GM12878 (cell line): ENCODE measurements around the gene LAMA5. TPM values are rescaled to one million over a fixed set of nuclear protein-coding genes. Genes with fewer than 3 reads are reported as not detected.

Experiments
- ATF7 ChIP-seq: fragments of 450-650 bp; IDR thresholded peaks from 2 replicates; pipeline ENCODE4 v1.6.1; 2016; ENCODE audit warnings: low read depth, mild to moderate bottlenecking
- CHD1 ChIP-seq: IDR thresholded peaks from 2 replicates; pipeline ENCODE4 v1.6.1; 2012; ENCODE audit warnings: low read depth, low read length, improper control_type of control experiment
- FOXK2 ChIP-seq: fragments of 450-650 bp; IDR thresholded peaks from 2 replicates; pipeline ENCODE4 v1.6.1; 2017; ENCODE audit warnings: mild to moderate bottlenecking, moderate library complexity
- JUNB ChIP-seq: IDR thresholded peaks from 2 replicates; pipeline ENCODE4 v1.6.1; 2016; ENCODE audit warnings: antibody characterized with exemption, mild to moderate bottlenecking
- POLR2A ChIP-seq: IDR thresholded peaks from 2 replicates; pipeline ENCODE4 v1.6.1; 2011; ENCODE audit warnings: low read depth, mild to moderate bottlenecking, low read length
- RAD21 ChIP-seq: IDR thresholded peaks from 2 replicates; pipeline ENCODE4 v1.6.1; 2011; ENCODE audit warnings: mild to moderate bottlenecking, low read depth, low read length, moderate library complexity; ENCODE audit not compliant: insufficient read depth
- RAD51 ChIP-seq: fragments of 450-650 bp; IDR thresholded peaks from 2 replicates; pipeline ENCODE4 v1.6.1; 2016; ENCODE audit warnings: moderate library complexity, mild to moderate bottlenecking, inconsistent platforms
- SPI1 ChIP-seq: IDR thresholded peaks from 2 replicates; pipeline ENCODE4 v1.6.1; 2011; ENCODE audit warnings: low read depth, mild to moderate bottlenecking, low read length, moderate library complexity, borderline replicate concordance; ENCODE audit not compliant: insufficient read depth
- STAT3 ChIP-seq: IDR thresholded peaks from 2 replicates; pipeline ENCODE4 v1.6.1; 2011; ENCODE audit warnings: low read depth, low read length, improper control_type of control experiment
- ZNF217 ChIP-seq: fragments of 450-650 bp; IDR thresholded peaks from 2 replicates; pipeline ENCODE4 v1.6.1; 2017; ENCODE audit warnings: antibody characterized with exemption, mild to moderate bottlenecking
- ZZZ3 ChIP-seq: IDR thresholded peaks from 2 replicates; pipeline ENCODE4 v1.6.1; 2011; ENCODE audit warnings: low read depth; ENCODE audit not compliant: control insufficient read depth, insufficient read length
- polyA plus RNA-seq, 11 experiments: library from polyadenylated mRNA; depleted of rRNA in 4 of 11; unstranded in 6 of 11; stranded (reverse) in 5 of 11; fragments of >200 nt; fragmentation: Nextera tagmentation in 4 of 11; fragmentation: Illumina TruSeq in 1 of 11; extraction: Ambion mirVana in 4 of 11; extraction: Trizol in 1 of 11; gene quantifications; 1 replicate in 1 of 11; 2 replicates in 10 of 11; pipeline versions ENCODE4 v1.2.1 to v1.2.3, GENCODE V29; 2011 to 2016; ENCODE audit warnings: inconsistent platforms in 2 of 11, missing spikeins in 2 of 11, low read depth in 1 of 11
- total RNA-seq, 4 experiments: library from RNA; depleted of rRNA in 3 of 4; stranded (reverse); fragments of >200 nt in 3 of 4; fragmentation: Illumina TruSeq in 1 of 4; extraction: Trizol in 1 of 4; gene quantifications; 2 replicates each; pipeline versions ENCODE4 v1.2.1 to v1.2.3, GENCODE V29; 2013 to 2021
- TF ChIP-seq, protein P1 (sequence below): fragments of 450-650 bp; IDR thresholded peaks from 2 replicates; pipeline ENCODE4 v1.6.1; 2017; ENCODE audit warnings: borderline replicate concordance
- TF ChIP-seq, protein P2 (sequence below): fragments of 150-350 bp; IDR thresholded peaks from 2 replicates; pipeline ENCODE4 v1.6.1; 2016; ENCODE audit warnings: low read depth, low read length

The LAMA5 gene
- total and polyA plus RNA-seq, 10 of the 15 experiments (the other 5 are each of a cell fraction or from before 2014, with no cell fraction given), result 0.09 to 3.1 (median 1.6) TPM; not detected in 3

DNA sequence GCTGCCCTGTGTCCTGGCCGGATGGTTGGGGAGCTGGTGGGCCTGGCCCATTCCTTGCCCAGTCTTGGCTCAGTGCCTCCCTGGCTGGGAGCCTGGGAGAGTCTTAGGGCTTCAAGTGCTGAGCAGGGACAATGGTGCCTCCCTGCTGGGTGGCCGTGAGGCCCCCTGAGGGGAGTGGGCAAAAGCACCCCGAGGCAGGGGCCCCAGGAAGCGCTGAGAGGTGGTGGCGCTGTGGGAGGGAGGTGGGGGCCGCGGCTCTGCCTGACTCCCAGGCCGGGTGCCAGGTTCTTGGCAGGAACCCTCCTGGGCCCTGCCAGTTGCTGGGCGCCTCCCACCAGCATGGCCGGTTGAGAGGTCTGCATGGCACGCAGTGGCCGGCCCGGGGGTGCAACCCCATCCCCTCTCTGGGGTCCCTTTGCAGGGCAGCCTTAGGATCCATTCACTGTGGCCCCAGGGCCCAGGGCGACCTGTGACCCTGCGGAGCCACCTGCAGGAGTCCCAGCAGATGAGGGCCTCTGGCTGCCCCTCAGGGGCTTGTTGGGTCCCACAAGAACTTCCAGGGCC is 10.6 kb upstream of the LAMA5 start (continued):
- no peak for TF ChIP-seq SPI1
- TF ChIP-seq RAD51, result no peak
- no peak for TF ChIP-seq STAT3
- TF ChIP-seq CHD1, result no peak
- TF ChIP-seq ATF7, result no peak
- TF ChIP-seq ZNF217, result no peak
- no peak for TF ChIP-seq RAD21
- TF ChIP-seq POLR2A, result no peak
- TF ChIP-seq, protein P1, sequence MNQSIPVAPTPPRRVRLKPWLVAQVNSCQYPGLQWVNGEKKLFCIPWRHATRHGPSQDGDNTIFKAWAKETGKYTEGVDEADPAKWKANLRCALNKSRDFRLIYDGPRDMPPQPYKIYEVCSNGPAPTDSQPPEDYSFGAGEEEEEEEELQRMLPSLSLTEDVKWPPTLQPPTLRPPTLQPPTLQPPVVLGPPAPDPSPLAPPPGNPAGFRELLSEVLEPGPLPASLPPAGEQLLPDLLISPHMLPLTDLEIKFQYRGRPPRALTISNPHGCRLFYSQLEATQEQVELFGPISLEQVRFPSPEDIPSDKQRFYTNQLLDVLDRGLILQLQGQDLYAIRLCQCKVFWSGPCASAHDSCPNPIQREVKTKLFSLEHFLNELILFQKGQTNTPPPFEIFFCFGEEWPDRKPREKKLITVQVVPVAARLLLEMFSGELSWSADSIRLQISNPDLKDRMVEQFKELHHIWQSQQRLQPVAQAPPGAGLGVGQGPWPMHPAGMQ, result no peak
- TF ChIP-seq FOXK2, result no peak
- TF ChIP-seq, protein P2, sequence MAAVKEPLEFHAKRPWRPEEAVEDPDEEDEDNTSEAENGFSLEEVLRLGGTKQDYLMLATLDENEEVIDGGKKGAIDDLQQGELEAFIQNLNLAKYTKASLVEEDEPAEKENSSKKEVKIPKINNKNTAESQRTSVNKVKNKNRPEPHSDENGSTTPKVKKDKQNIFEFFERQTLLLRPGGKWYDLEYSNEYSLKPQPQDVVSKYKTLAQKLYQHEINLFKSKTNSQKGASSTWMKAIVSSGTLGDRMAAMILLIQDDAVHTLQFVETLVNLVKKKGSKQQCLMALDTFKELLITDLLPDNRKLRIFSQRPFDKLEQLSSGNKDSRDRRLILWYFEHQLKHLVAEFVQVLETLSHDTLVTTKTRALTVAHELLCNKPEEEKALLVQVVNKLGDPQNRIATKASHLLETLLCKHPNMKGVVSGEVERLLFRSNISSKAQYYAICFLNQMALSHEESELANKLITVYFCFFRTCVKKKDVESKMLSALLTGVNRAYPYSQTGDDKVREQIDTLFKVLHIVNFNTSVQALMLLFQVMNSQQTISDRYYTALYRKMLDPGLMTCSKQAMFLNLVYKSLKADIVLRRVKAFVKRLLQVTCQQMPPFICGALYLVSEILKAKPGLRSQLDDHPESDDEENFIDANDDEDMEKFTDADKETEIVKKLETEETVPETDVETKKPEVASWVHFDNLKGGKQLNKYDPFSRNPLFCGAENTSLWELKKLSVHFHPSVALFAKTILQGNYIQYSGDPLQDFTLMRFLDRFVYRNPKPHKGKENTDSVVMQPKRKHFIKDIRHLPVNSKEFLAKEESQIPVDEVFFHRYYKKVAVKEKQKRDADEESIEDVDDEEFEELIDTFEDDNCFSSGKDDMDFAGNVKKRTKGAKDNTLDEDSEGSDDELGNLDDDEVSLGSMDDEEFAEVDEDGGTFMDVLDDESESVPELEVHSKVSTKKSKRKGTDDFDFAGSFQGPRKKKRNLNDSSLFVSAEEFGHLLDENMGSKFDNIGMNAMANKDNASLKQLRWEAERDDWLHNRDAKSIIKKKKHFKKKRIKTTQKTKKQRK, result no peak
- no peak for TF ChIP-seq ZZZ3
- no peak for TF ChIP-seq JUNB
